NCI-H1694 (cell line): ENCODE measurements around the gene HK1.
"Not testable (repeated sequence)": the region's sequence is repeated elsewhere in the genome, so short reads cannot be mapped to it uniquely, and the experiment has no call there.

ENCODE experiments used
- DNase-seq: peaks from one replicate; lab custom pipeline; 2025; lab: John Stamatoyannopoulos, UW

HK1 gene

DNA sequence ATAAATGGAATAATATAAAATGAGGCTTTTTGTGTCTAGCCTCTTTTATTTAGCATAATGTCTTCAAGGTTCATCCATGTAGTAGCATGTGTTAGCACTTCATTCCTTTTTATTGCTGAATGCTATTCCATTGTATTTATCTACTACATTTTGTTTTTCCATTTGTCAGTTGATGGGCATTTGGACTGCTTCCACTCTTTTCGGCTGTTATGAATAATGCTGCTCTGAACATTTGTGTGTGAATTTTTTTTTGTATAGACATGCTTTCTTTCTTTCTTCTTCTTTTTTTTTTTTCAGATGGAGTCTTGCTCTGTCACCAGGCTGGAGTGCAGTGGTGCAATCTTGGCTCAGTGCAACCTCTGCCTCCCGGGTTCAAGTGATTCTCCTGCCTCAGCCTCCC, 50.6 kb downstream of the HK1 start:
- DNase-seq = not testable (repeated sequence)

- DNase-seq = no peak
These were observed 51.5 kb downstream of the HK1 start for GRCh38 chr10:69329721-69330178.

- DNase-seq = no peak
These were observed 52.9 kb downstream of the HK1 start for GRCh38 chr10:69331161-69331560.

GRCh38 chr10:69332278-69333010, 54.1 kb downstream of the HK1 start:
- no peak for DNase-seq

DNA sequence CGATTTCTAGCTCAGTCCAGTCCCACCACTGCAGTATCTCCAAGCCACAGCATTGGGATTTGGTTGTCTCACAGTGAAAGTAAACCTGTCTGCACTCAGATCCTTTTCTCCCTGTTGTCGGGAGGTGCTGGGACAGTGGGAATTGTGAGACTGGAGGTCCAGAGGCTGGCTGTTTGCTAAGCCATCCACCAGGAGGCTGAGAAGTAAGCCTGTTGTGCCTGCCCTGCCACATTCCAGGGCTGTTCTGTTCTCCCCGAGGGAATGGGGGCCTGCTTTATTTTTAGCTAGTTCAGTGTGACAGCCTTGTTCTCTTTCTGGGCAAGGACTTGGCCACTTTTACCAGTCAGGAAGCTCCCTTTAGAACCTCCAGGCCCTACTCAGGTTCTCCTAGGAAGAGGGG, 54.9 kb downstream of the HK1 start:
- DNase-seq = no peak

DNA sequence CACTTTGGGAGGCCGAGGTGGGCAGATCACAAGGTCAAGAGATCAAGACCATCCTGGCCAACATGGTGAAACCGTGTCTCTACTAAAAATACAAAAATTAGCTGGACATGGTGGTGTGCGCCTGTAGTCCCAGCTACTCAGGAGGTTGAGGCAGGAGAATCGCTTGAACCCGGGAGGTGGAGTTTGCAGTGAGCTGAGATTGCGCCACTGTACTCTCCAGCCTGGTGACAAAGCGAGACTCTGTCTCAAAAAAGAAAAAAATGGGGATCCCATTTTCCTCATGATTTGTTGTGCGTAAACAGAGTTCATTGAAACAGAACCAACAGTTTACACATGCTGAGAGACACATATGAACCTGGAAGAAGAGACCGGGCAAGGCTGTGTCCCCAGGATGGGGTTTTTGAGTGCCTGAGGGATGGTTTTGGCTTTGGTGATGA, 55.6 kb downstream of the HK1 start:
- DNase-seq = not testable (repeated sequence)

DNA sequence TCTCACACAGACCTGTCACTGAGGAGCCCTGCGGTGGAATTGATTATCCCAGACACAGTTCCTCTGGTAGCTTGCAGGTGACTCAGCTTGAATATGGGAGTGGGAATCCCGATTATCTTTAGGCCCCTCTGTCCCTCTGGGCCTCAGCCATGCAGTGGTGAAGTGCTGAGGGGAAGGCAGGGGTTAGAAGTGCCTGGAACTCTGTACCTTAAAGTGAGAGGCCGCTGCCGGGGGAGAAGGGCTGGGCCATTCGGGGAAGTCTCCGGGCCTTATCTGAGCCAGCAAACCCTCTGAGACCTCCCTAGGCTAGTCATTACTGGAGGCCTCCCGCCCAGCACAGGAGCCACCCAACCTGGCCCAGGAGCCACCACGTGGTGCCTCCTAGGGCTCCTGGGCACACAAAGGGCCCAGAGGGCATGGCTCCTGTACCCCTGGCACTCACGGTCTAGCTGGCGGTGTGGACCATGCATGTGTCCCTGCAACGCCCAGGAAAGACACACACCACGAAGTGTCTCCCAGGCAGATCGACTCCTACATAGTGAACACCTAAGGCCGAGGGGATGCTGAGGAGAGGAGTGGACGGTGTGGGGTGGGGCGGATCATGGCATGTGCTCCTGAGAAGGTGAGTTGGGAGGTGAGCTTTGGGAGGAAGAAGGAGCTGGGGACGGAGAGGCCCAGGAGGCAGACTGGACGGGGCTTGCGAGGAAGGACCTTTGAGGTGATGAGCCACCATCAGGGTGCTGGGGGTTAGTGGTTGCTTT, 56.2 kb downstream of the HK1 start:
- no peak for DNase-seq

GRCh38 chr10:69335063-69335587, 56.8 kb downstream of the HK1 start:
- DNase-seq = no peak

GRCh38 chr10:69335613-69336012, 57.3 kb downstream of the HK1 start:
- DNase-seq = no peak

GRCh38 chr10:69336952-69337295, 58.6 kb downstream of the HK1 start:
- DNase-seq = no peak

- peak; percentile 86 for DNase-seq
These were observed 59.2 kb downstream of the HK1 start for GRCh38 chr10:69337296-69338132.

DNA sequence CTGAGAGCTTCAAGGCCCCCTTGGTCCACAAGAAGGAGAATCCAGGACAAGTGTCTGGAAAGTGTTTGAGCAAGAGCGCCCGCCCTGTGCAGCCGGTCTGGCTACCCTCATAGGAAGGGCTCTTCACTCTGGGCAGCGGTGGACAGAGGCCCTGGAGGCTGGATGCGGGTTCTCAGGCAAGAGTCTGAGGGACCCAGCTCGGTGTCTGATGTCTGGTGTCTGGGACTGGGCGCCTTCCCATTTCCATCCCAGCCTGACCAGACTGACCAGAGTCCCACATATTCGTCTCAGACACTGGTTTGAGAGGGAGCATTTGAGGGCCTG, 59.8 kb downstream of the HK1 start:
- DNase-seq = no peak

DNA sequence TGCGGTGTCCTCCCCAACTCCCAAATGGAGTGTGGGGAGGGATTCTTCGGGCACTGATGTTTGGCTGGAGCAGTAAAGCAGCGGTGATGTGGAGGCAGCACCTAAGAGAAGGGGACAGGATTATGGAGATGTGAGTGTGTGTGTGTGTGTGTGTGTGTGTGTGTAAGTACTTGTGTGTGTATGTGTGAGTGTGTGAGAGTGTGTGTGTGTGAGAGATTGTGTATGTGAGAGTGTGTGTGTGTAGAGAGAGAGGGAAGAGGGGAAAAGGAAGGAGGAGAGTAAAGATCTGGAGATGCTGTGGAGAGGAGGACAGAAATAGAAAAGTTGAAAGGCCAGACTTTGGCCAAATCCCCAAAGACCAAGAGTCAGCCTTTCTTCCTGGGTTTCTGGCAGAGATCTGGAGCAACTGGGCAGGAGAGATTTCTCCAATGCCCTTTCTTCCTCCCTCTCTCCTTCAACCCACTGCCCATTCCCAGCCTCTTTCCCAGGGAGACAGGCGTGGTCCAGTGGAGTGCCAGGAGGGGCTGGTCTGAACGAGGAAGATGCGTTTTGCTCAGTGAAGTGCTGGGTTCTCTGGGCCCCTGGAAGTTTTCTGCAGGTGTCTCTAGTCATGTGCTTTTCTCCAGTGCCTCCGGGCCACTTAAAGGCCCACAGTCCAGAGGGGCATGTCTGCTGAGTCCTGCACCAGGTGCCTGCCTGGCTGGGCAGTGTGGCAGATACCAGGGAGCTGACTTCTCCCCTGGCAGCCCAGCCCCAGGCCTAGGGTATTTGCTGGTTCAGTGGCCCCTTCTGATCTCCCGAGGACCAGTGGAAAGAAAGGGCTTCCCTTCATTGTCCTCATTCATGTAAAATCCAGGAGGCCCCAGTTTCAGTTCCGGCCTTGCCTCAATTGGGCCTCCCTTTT, 60.5 kb downstream of the HK1 start:
- no peak for DNase-seq

- DNase-seq = no peak
These were observed 62.4 kb downstream of the HK1 start for GRCh38 chr10:69340695-69341094.

DNA sequence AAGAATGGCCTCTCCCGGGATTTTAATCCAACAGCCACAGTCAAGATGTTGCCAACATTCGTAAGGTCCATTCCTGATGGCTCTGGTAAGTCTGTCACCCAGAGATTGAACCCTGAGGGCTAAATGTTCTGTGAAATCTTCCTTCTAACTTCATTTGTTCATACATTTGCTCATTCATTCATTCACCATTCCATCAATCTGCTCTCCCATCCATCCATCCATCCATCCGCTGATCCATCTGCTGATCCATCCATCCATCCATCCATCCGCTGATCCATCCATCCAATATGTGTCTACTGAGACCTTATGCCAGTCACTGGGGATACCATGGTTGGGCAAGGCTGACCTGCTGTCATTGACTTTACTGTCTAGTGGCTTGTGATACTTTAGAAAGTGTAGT, 65.6 kb downstream of the HK1 start:
- DNase-seq = no peak

DNA sequence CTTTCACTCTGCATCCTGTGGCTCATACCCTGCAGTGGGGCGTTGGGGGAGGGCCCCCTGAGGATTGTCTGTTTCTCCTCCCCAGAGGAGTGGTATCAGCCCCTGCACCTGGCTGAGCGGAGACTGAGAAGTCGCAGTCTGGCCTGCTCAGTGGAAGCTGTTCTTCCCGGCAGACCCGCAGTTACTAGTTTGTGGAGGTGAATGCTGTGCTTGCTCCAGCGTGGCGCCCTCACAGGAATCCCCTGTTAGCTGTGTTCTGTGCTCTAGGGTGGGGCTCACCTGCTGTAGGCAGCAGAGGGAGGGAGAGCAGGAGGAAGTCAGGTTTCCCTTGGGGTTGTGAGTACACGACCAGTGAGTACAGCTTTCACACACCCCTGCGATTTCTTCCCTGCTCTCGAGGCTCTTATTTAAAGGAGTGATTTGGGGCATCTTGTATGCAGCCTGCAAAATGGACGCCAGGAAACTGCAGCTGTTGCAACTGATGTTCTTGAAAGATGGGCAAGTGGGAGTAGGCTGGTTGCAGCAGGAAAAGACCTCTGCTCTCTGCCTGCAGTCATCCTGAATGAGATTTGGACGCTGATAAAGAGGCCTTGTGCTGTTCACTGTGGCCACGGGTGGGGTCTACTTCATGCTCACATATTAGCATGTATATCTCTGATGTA, 66.4 kb downstream of the HK1 start:
- DNase-seq = no peak

GRCh38 chr10:69345402-69345801, 67.1 kb downstream of the HK1 start:
- no peak for DNase-seq

DNA sequence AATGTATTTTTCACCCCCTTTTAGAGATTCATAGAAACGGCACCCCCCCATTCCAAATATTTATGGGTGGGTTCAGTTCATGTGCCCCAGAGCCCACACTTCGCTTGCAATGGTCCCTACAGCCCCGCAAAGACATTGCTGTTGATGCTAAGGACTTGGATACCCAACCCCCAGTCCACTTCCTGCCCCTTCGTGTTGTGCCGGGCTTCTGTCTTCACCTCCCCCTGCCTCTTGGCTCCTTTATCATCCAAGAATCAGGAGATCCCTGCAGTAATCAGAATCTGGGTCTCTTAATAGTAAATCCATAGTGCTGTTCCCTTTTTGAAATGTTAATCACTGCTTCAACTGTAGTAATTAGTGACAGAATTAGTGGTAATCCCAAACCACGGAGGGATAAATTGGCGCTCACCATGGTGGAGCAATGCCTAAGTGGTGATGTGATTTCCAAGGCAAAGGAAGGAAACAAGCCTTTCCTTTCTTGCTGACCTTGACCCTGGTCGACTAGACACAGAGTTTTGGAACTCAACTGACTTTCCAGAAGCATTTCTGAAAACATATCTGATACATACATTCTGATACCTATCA, 67.7 kb downstream of the HK1 start:
- DNase-seq = no peak

DNA sequence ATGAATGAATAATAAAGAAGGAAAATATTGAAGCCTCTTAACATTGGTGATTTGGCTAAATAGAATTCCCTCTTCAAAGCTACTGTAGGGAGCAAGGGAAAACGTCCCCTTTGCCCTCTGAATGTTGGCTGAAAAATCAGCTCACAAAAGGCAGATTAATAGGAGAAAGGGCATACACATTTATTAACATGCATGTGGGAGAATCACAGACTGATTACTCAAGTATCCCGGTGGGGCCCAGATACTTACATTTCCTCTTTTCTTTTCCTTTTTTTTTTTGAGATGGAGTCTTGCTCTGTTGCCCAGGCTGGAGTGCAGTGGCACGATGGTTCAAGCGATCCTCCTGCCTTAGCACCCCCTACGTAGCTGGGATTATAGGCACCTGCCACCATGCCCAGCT, 68.5 kb downstream of the HK1 start:
- DNase-seq = no peak

GRCh38 chr10:69348816-69349541, 70.7 kb downstream of the HK1 start:
- peak; percentile 60 for DNase-seq
